NCI-H1694 treated with DMSO at 0.1 percent for 48 hours (cell line): Measurements from ENCODE around the gene KHDRBS1.
"Not testable (repeated sequence)": the region's sequence is repeated elsewhere in the genome, so short reads cannot be mapped to it uniquely, and the experiment has no call there.

ENCODE experiments used
- DNase-seq: peaks from one replicate; lab custom pipeline; 2025; lab: John Stamatoyannopoulos, UW

Gene KHDRBS1

DNA sequence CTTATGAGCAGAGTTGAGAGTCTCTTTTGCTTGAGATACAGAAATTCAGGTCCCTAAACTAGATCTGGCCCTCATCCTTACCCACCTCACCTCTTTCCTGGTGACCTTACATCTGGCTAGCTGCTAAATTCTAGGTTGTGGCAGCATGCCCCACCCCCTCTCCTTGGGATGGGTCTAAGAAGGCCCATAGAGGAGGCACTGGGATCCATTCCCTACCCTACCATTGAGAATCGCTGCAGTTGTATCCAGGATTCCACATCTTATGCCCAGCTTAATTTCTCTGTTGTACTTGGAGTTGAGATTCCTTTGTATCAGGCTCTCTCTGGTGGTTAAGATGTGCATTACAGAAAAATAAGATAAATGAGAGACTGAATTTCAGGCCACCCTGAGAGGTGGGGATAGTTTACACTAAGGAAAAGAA, 49.6 kb downstream of the KHDRBS1 start:
- DNase-seq, result peak; percentile 80

DNA sequence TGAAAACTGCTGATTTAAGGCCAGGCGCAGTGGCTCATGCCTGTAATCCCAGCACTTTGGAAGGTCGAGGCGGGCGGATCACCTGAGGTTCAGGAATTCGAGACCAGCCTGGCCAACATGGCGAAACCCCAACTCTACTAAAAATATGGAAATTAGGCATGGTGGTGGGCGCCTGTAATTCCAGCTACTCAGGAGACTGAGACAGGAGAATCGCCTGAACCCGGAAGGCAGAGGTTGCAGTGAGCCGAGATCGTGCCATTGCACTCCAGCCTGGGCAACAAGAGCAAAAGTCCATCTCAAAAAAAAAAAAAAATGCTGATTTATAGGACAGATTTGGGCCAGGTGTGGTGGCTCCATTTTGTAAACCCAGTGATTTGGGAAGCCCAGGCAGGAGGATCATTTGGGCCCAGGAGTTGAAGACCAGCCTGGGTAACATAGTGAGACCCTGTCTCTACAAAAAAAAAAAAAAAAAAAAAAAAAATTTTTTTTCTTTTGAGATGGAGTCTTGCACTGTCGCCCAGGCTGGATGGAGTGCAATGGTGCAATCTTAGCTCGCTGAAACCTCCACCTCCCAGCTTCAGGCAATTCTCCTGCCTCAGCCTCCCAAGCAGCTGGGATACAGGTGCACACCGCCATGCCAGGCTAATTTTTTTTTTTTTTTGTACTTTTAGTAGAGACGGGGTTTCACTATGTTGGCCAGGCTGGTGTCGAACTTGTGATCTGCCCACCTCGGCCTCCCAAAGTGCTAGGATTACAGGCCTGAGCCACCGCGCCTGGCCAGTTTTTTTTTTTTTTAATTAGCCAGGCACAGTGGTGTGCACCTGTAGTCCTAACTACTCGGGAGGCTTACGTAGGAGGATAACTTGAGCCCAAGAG, 52.2 kb downstream of the KHDRBS1 start:
- not testable (repeated sequence) for DNase-seq

GRCh38 chr1:32066489-32066873, 52.8 kb downstream of the KHDRBS1 start:
- no peak for DNase-seq

GRCh38 chr1:32068957-32069588, 55.4 kb downstream of the KHDRBS1 start:
- no peak for DNase-seq

GRCh38 chr1:32071758-32072621, 58.3 kb downstream of the KHDRBS1 start:
- DNase-seq, result peak; percentile 62

DNA sequence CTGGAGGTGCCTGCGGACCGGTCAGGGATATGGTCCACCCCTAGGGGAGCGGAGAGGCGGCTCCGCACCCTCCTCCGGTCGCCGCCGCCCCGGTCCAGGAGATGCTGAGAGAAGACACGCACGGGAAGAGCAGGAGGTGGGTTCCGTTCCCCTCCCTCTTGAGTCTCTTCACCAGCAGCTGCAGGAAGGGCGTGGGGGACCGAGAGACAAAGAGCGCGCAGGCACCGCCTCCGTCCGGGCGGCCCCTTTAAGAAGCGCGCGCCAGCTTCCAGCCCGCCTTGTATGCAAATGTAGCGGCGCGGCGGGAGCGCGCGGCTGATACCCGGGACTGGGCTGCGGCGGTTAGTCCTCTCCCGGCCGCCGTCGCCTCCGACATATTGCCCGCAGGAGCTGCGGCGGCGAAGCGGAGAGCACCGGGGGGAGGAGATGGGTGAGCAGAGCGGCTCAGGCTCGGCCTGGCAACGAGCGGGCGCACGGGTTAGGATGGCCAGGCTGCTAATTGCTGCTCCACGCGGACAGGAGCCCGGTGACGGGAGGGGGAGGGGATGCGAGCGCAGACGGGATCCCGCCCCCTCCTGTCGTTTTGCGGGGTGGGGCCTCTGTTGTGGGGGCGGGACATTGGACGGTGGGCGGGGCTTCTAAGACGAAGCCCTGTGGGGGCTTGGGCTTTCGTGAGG, 59.1 kb downstream of the KHDRBS1 start, which contains the start of gene TMEM39B:
Gene TMEM39B (plus strand): TSS at position 318 of the 677 bp plus-strand sequence. CDS start 109 bp downstream, at position 427.
- DNase-seq, result peak; percentile 91

- DNase-seq, result no peak
Observed at GRCh38 chr1:32073299-32074229, 59.9 kb downstream of the KHDRBS1 start.

GRCh38 chr1:32074841-32075240, 61.2 kb downstream of the KHDRBS1 start:
- no peak for DNase-seq

DNA sequence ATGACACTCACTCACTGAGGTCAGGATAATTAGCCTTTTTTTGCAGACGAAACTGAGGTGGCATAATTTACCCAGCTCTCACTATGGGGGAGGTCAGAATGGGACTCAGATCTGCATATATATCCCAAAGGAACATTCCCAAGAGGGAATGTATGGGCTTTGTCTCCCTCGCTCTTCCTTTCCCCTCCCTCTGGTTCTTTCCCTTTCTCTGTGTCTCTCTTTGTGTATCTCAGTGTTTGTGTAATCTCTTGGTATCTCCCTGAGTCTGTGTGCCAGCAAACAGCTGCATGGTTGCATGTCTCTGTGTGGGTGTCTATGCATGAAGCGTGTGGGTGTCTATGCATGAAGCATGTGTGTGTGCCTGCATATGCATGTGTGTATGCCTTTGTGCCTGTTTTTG, 63.8 kb downstream of the KHDRBS1 start:
- DNase-seq, result no peak

DNA sequence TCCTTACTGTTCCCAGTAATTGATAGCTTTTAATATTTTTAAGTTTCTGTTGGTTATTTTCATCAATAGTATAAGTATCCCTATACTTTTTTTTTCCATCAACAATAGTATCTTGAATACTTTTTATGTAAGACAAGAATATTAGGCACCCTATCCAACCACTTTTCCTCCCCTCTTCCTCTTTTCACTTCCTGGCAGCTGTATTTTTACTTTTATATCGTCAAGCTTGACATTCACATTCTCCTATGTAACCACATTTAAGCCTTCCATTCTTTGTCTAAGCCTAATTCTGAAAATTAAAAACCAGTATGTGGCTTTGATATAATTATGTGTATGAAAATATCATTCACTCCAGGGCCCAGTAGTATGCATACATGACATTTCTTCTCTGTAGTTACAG, 68.4 kb downstream of the KHDRBS1 start:
- DNase-seq, result no peak

DNA sequence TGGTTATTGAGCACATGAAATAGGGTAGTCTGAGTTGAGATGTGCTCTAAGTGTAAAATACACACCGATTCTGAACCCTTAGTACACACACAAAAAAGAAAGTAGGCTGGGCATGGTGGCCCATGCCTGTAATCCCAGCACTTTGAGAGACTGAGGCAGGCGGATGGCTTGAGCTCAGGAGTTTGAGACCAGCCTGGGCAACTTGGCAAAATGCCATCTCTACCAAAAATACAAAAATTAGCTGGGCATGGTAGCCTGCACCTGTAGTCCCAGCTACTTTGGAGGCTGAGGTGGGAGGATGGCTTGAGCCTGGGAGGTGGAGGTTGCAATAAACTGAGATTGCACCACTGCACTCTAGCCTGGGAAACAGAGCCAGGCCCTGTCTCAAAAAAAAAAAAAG, 72.7 kb downstream of the KHDRBS1 start:
- DNase-seq, result not testable (repeated sequence)

DNA sequence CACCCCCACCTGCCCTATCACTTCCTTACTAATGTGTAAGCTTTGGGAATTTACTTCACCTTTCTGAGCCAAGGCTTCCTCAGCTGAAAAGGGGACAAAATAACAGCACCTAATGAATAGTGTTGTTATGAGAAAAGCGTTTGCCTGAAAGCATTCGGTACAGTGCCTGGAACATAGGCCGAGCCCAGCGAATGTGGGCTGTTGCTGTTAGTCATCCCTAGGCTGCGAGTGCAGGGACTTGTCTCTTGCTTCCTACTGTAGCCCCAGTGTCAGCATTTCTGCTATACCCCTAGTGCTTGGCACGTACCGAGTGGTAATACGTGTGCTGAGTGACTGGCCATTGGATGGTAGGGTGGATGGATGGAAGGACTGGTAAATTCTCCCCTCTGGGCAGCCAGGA, 77.5 kb downstream of the KHDRBS1 start:
- no peak for DNase-seq

- DNase-seq, result no peak
Observed at GRCh38 chr1:32091591-32091990, 77.9 kb downstream of the KHDRBS1 start.
